Measurements from ENCODE around the gene TOMT.
"Not testable (repeated sequence)": the region's sequence is repeated elsewhere in the genome, so short reads cannot be mapped to it uniquely, and the experiment has no call there.

DNA sequence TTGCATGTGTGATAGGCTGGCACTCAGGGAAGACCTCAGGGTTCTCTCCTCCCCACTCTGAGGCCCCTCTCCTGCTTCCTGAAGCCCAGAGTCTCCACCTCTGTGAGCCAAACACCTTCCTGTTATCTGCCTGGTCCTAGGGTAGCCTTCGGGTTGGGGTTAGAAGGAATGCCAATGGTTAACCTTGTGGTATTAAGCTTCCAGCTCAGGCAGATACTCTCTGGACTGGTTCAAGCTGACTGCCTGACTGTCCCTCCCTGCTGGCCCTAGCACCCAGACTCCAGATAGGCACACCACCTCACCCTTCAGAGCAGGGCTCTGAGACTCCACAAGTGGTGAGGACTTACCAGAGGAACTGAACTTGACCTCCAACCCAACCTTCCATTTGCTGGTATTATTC lies 36.8 kb downstream of the TOMT start:
- TF ChIP-seq, protein P1, sequence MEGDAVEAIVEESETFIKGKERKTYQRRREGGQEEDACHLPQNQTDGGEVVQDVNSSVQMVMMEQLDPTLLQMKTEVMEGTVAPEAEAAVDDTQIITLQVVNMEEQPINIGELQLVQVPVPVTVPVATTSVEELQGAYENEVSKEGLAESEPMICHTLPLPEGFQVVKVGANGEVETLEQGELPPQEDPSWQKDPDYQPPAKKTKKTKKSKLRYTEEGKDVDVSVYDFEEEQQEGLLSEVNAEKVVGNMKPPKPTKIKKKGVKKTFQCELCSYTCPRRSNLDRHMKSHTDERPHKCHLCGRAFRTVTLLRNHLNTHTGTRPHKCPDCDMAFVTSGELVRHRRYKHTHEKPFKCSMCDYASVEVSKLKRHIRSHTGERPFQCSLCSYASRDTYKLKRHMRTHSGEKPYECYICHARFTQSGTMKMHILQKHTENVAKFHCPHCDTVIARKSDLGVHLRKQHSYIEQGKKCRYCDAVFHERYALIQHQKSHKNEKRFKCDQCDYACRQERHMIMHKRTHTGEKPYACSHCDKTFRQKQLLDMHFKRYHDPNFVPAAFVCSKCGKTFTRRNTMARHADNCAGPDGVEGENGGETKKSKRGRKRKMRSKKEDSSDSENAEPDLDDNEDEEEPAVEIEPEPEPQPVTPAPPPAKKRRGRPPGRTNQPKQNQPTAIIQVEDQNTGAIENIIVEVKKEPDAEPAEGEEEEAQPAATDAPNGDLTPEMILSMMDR (conservative IDR thresholded peaks at IDR 0.05; ENCODE audit: low read depth, low read length), result not testable (repeated sequence)
- TF ChIP-seq MXI1 (IDR thresholded peaks at IDR 0.05; ENCODE audit: borderline replicate concordance, low read depth, low read length); POLR2A (IDR thresholded peaks at IDR 0.05; ENCODE audit: low read depth, low read length); RFX5 (IDR thresholded peaks at IDR 0.05; ENCODE audit: low read depth, low read length); MAFK (IDR thresholded peaks at IDR 0.05; ENCODE audit: low read depth, low read length); SMC3 (IDR thresholded peaks at IDR 0.05; ENCODE audit: low read depth, low read length); CEBPB (IDR thresholded peaks at IDR 0.05; ENCODE audit: low read depth, low read length); RCOR1 (IDR thresholded peaks at IDR 0.05; ENCODE audit: insufficient replicate concordance, low read length); MAZ (IDR thresholded peaks at IDR 0.05; ENCODE audit: borderline replicate concordance, low read depth, low read length); RAD21 (IDR thresholded peaks at IDR 0.05; ENCODE audit: low read length): not testable (repeated sequence)
- TF ChIP-seq, protein P2, sequence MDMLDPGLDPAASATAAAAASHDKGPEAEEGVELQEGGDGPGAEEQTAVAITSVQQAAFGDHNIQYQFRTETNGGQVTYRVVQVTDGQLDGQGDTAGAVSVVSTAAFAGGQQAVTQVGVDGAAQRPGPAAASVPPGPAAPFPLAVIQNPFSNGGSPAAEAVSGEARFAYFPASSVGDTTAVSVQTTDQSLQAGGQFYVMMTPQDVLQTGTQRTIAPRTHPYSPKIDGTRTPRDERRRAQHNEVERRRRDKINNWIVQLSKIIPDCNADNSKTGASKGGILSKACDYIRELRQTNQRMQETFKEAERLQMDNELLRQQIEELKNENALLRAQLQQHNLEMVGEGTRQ (IDR thresholded peaks at IDR 0.05; ENCODE audit: low read depth, low read length), result not testable (repeated sequence)

All from IMR-90 (cell line).